Endodermal cell (in vitro differentiated cells): ENCODE measurements around the gene UQCRQ. TPM values are rescaled to one million over a fixed set of nuclear protein-coding genes. Genes with fewer than 3 reads are reported as not detected.

Experiments
- DNase-seq: peaks from one replicate; pipeline ENCODE4 v3.0.0-alpha.2; 2017
- H3K27ac ChIP-seq: 2 replicates; pipeline ENCODE4 v1.5.1; 2013; ENCODE audit warnings: mild to moderate bottlenecking, low read depth, low read length, moderate library complexity
- H3K27me3 ChIP-seq: 2 replicates; pipeline ENCODE4 v1.6.1; 2013; ENCODE audit warnings: mild to moderate bottlenecking, low read length, moderate library complexity; ENCODE audit not compliant: insufficient read depth, control insufficient read depth, poor library complexity, severe bottlenecking
- H3K36me3 ChIP-seq: 2 replicates; pipeline ENCODE4 v1.7.0; 2013; ENCODE audit warnings: mild to moderate bottlenecking, low read length, moderate library complexity; ENCODE audit not compliant: control insufficient read depth, insufficient read depth
- H3K4me1 ChIP-seq: one replicate; pipeline ENCODE4 v1.7.0; 2013; ENCODE audit warnings: low read length; ENCODE audit not compliant: control insufficient read depth, insufficient read depth
- H3K4me3 ChIP-seq: 2 replicates; pipeline ENCODE4 v1.5.1; 2013; ENCODE audit warnings: mild to moderate bottlenecking, low read length, moderate library complexity
- H3K9ac ChIP-seq: 2 replicates; pipeline ENCODE4 v1.6.1; 2013; ENCODE audit warnings: mild to moderate bottlenecking, low read length, moderate library complexity; ENCODE audit not compliant: poor library complexity, severe bottlenecking; ENCODE audit errors: extremely low read depth
- H3K9me3 ChIP-seq: 2 replicates; pipeline ENCODE4 v1.6.1; 2013; ENCODE audit warnings: mild to moderate bottlenecking, low read length, moderate library complexity; ENCODE audit not compliant: control insufficient read depth
- H3K27ac Mint-ChIP-seq: 2 replicates; pipeline ENCODE4 v1.8.0; 2020; ENCODE audit warnings: mixed read lengths
- H3K27me3 Mint-ChIP-seq: 2 replicates; pipeline ENCODE4 v1.8.0; 2021; ENCODE audit warnings: mild to moderate bottlenecking, mixed read lengths; ENCODE audit not compliant: insufficient read depth
- H3K36me3 Mint-ChIP-seq: 2 replicates; pipeline ENCODE4 v1.8.0; 2020; ENCODE audit warnings: low read depth, mixed read lengths
- H3K4me1 Mint-ChIP-seq: 2 replicates; pipeline ENCODE4 v1.8.0; 2020; ENCODE audit warnings: mixed read lengths
- H3K4me3 Mint-ChIP-seq: 2 replicates; pipeline ENCODE4 v1.8.0; 2020; ENCODE audit warnings: mild to moderate bottlenecking, moderate library complexity, mixed read lengths
- H3K9me3 Mint-ChIP-seq: 2 replicates; pipeline ENCODE4 v1.8.0; 2020; ENCODE audit warnings: mild to moderate bottlenecking, mixed read lengths
- CTCF ChIP-seq: fragments of 200-600 bp; sonication (generic); conservative IDR thresholded peaks from 2 replicates; pipeline ENCODE4 v1.5.0; 2021; ENCODE audit warnings: antibody characterized with exemption, mild to moderate bottlenecking
- WGBS, 2 experiments: methylation state at CpG; one replicate each; pipeline versions ENCODE4 v1.1.5 to v1.1.7; 2013; ENCODE audit warnings: missing lambda C conversion rate in 2 of 2, mixed read lengths in 1 of 2; ENCODE audit not compliant: insufficient coverage in 1 of 2, insufficient read length in 1 of 2; 5-methylcytosine and 5-hydroxymethylcytosine counted together
- total RNA-seq, 2 donors: library from RNA; stranded (reverse); fragmentation: NEBNext Ultra II Directional in 1 of 2; extraction: Animal tissue kit (Norgen Biotek cat#: 25700) in 1 of 2; gene quantifications; 2 replicates in 1 of 2; 3 replicates in 1 of 2; pipeline ENCODE4 v1.2.1, GENCODE V29; 2021

The UQCRQ gene
- total RNA-seq, 2 donors from 2014 or later: 261 to 286 TPM

- H3K4me3 Mint-ChIP-seq: no peak overlapping the region
- no peaks in the 10 kb centered on the region for H3K9me3 Mint-ChIP-seq
- Histone ChIP-seq H3K36me3 (no peaks in the 10 kb centered on the region), H3K9ac (no peak overlapping the region), H3K4me3 (no peak overlapping the region), H3K9me3 (no peaks in the 10 kb centered on the region), H3K4me1 (no peaks in the 10 kb centered on the region), H3K27me3 (no peaks in the 10 kb centered on the region), H3K27ac (no peak overlapping the region)
- 93% methylated on average over 3 of the region's 3 CpGs for WGBS, 2 experiments
- H3K36me3 Mint-ChIP-seq: no peaks in the 10 kb centered on the region
- H3K4me1 Mint-ChIP-seq: peaks cover 8% of the 10 kb centered on the region
- peak; percentile 13 for DNase-seq
- no peaks in the 10 kb centered on the region for H3K27me3 Mint-ChIP-seq
- no peak overlapping the region for H3K27ac Mint-ChIP-seq
- TF ChIP-seq CTCF: no peak
These were observed 27.7 kb upstream of the UQCRQ start for GRCh38 chr5:132838516-132839282.

GRCh38 chr5:132839426-132840301 lies 26.8 kb upstream of the UQCRQ start:
- H3K9me3 Mint-ChIP-seq: no peaks in the 10 kb centered on the region
- peak overlapping the region; percentile 18 for H3K27ac Mint-ChIP-seq
- H3K4me1 ChIP-seq: no peaks in the 10 kb centered on the region
- no peaks in the 10 kb centered on the region for H3K27me3 Mint-ChIP-seq
- TF ChIP-seq CTCF: no peak
- H3K9ac ChIP-seq: no peak overlapping the region
- no peak overlapping the region for H3K4me3 Mint-ChIP-seq
- H3K36me3 ChIP-seq: no peaks in the 10 kb centered on the region
- peak; percentile 39 for DNase-seq
- WGBS, 2 experiments: 81 to 87% methylated on average over 5 to 8 of the region's 8 CpGs
- peaks cover 8% of the 10 kb centered on the region for H3K4me1 Mint-ChIP-seq
- no peaks in the 10 kb centered on the region for H3K9me3 ChIP-seq
- H3K36me3 Mint-ChIP-seq: no peaks in the 10 kb centered on the region
- no peaks in the 10 kb centered on the region for H3K27me3 ChIP-seq
- H3K4me3 ChIP-seq: no peak overlapping the region
- H3K27ac ChIP-seq: no peak overlapping the region

GRCh38 chr5:132840313-132840712 lies 26.1 kb upstream of the UQCRQ start:
- Histone ChIP-seq H3K9me3 (no peaks in the 10 kb centered on the region), H3K27ac (no peak overlapping the region), H3K4me3 (no peak overlapping the region), H3K9ac (no peak overlapping the region), H3K4me1 (no peaks in the 10 kb centered on the region), H3K27me3 (no peaks in the 10 kb centered on the region), H3K36me3 (no peaks in the 10 kb centered on the region)
- TF ChIP-seq CTCF: no peak
- Mint-ChIP-seq H3K27me3 (no peaks in the 10 kb centered on the region), H3K4me1 (peaks cover 8% of the 10 kb centered on the region), H3K36me3 (no peaks in the 10 kb centered on the region), H3K4me3 (no peak overlapping the region), H3K9me3 (no peaks in the 10 kb centered on the region), H3K27ac (no peak overlapping the region)
- WGBS, 2 experiments: 92 to 100% methylated on average over 1 to 3 of the region's 3 CpGs
- DNase-seq: peak; percentile 23
